ENCODE measurements around the gene SEZ6. TPM values are rescaled to one million over a fixed set of nuclear protein-coding genes. Genes with fewer than 3 reads are reported as not detected.

The SEZ6 gene
- total RNA-seq, 2 donors from 2014 or later = 0.35 TPM; not detected in 1

- Histone ChIP-seq H3K4me3 (no peak overlapping the region), H3K4me1 (no peaks in the 10 kb centered on the region), H3K9me3 (no peaks in the 10 kb centered on the region), H3K27me3 (no peaks in the 10 kb centered on the region), H3K36me3 (no peaks in the 10 kb centered on the region), H3K27ac (no peak overlapping the region)
- TF ChIP-seq, protein P1, sequence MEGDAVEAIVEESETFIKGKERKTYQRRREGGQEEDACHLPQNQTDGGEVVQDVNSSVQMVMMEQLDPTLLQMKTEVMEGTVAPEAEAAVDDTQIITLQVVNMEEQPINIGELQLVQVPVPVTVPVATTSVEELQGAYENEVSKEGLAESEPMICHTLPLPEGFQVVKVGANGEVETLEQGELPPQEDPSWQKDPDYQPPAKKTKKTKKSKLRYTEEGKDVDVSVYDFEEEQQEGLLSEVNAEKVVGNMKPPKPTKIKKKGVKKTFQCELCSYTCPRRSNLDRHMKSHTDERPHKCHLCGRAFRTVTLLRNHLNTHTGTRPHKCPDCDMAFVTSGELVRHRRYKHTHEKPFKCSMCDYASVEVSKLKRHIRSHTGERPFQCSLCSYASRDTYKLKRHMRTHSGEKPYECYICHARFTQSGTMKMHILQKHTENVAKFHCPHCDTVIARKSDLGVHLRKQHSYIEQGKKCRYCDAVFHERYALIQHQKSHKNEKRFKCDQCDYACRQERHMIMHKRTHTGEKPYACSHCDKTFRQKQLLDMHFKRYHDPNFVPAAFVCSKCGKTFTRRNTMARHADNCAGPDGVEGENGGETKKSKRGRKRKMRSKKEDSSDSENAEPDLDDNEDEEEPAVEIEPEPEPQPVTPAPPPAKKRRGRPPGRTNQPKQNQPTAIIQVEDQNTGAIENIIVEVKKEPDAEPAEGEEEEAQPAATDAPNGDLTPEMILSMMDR (IDR thresholded peaks at IDR 0.05) = no peak
- no peak for DNase-seq (ENCODE audit: low spot score)
Measured at GRCh38 chr17:28961391-28961790, 44.4 kb downstream of the SEZ6 start.

DNA sequence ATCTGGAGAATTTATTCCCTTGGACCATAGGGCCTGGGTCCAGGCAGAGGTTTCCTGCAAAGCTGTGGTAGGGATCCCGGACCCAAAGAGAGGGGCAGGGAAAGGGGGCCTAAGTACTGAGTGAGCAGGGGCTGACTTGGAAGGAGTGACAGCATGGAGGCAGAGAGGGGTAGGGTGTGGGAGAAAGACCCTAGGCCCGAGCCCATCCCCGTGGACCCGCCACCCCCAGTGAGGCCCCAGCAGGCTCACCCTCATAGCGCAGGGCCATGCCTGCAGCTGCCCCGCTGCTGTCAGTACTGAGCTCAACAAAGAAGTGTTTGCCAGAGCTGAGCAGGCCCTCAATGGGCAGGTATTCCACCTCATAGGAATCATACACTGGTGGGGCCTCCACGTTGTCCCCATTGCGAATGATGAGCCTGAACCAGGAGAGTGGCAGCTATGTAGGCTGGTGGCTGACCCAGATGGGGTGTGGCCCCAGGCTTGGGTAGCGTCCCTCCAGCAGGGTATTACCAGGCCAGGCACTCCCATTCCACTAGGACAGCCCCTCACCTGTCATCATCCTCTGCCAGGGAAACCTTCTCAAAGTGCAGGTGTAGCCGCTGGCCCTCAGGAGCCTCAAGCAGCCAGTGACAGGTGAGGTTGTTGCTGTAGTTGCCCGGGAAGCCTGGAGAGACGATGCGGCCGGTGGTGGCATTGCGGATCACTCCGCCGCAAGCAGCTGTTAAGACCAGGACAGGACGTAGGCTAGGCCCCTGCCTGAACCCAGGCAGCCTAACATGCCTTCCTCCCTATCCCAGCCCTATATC, 45.4 kb downstream of the SEZ6 start:
- Histone ChIP-seq H3K27me3 (no peaks in the 10 kb centered on the region), H3K36me3 (no peaks in the 10 kb centered on the region), H3K4me3 (no peak overlapping the region), H3K27ac (no peak overlapping the region), H3K4me1 (no peaks in the 10 kb centered on the region), H3K9me3 (no peaks in the 10 kb centered on the region)
- TF ChIP-seq, protein P1 (IDR thresholded peaks at IDR 0.05) = no peak
- no peak for DNase-seq (ENCODE audit: low spot score)

DNA sequence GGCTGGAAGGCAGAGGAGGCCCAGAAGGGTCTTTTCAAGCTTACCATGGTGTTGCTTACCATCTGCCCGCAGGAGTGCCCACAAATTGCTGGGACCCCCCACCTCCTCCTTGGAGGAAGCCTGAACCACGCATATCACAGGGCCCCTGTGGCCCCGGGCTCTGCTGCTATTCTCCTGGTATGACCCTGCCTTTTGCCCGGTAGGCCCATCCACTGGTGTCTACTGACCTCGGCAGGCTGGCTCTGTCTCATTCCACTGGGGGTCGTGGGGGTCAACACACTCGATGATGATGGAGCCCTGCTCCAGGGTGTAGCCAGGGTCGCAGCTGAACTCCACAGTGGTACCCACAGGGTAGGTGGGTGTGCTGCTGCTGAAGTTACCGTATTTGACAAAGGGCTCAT, 46.4 kb downstream of the SEZ6 start:
- H3K4me3 ChIP-seq = no peak overlapping the region
- TF ChIP-seq, protein P1 (IDR thresholded peaks at IDR 0.05) = no peak
- no peaks in the 10 kb centered on the region for H3K9me3 ChIP-seq
- no peaks in the 10 kb centered on the region for H3K4me1 ChIP-seq
- H3K36me3 ChIP-seq = no peaks in the 10 kb centered on the region
- DNase-seq (ENCODE audit: low spot score) = no peak
- no peak overlapping the region for H3K27ac ChIP-seq
- no peaks in the 10 kb centered on the region for H3K27me3 ChIP-seq

DNA sequence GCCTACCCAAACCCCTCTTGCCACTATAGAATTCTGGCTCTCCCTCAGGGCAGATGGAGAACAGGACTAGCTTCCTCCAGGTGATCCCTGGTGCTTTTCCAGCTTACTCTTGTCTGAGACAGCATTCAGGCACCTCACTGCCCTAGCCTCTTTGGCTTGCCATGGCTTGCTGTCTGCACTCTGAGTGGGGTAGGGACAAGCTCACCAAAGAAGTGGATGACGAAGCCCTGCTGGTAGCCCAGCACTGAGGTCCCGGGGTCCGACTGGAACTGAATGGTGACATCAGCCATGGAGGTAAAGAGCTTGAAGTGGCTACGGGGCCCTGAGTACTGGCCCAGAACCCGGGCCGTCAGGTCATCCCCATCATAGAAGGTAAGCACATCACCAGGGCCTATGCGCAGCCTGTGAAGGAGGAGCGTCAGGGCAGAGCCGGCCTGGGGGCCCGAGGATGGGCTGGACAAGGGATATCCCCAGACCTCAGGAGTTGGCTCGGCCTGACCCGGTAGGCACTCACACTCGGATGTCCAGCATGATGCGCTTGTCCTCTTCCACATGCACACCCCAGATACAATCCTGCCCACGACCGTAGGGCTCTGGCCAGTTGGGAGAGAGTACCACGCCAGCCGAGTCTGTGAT, 46.9 kb downstream of the SEZ6 start:
- H3K9me3 ChIP-seq = no peaks in the 10 kb centered on the region
- TF ChIP-seq, protein P1 (IDR thresholded peaks at IDR 0.05) = no peak
- H3K36me3 ChIP-seq = no peaks in the 10 kb centered on the region
- H3K4me3 ChIP-seq = no peak overlapping the region
- H3K27ac ChIP-seq = no peak overlapping the region
- no peak for DNase-seq (ENCODE audit: low spot score)
- H3K4me1 ChIP-seq = no peaks in the 10 kb centered on the region
- no peaks in the 10 kb centered on the region for H3K27me3 ChIP-seq

DNA sequence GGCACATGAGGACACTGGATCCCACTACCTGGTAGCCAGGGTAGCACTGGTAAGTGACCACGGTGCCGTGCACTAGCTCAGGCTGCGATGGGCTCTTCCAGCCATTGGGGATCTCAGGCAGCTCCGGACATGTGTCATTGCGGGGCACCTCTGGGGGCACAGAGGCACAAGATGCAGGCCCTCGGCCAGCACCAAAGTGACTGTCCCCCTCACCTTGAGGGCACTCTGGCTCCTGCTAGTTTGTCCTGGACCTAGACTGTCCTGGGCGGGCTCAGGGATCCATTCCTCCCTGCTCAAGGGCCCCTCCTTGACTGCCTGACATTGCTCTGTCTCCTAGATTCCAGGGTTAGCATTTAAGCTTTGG, 47.9 kb downstream of the SEZ6 start:
- H3K36me3 ChIP-seq = no peaks in the 10 kb centered on the region
- H3K9me3 ChIP-seq = no peaks in the 10 kb centered on the region
- H3K27me3 ChIP-seq = no peaks in the 10 kb centered on the region
- DNase-seq (ENCODE audit: low spot score) = no peak
- no peak overlapping the region for H3K4me3 ChIP-seq
- H3K27ac ChIP-seq = no peak overlapping the region
- TF ChIP-seq, protein P1 (IDR thresholded peaks at IDR 0.05) = no peak
- peaks cover 0 to 6% of the 10 kb centered on the region in 2 donors for H3K4me1 ChIP-seq
